ENCODE data around the gene TADA2B.

Gene TADA2B

GRCh38 chr4:7045961-7046921 lies 3.1 kb downstream of the TADA2B start:
- H3K4me3 ChIP-seq (ENCODE audit: low read length): peak overlapping the region; percentile 27
- peak; percentile 59 for DNase-seq (ENCODE audit: low read depth)
- TF ChIP-seq CTCF (conservative IDR thresholded peaks at IDR 0.05; ENCODE audit: low read length): no peak

DNA sequence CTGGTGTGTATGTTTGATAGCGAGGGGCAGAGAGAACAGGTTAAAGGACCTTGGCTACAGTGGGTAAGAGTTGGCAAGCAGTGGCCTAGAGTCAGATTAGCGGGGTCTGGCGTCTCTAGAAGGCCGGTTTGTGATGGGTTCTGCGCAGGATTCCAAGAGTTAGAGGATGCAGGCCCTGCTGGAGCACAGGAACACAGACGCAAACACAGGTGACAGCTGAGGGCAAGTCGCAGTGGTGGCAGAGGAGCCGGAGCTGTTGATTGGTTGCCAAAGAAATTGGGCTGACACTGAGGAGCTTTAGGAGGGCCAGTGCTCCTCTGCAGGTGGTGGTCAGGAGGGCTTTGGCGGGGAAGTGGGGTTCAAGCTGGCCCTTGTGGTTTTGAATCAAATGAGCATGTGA lies 3.8 kb downstream of the TADA2B start:
- no peak for DNase-seq (ENCODE audit: low read depth)
- H3K4me3 ChIP-seq (ENCODE audit: low read length): no peak overlapping the region
- no peak for TF ChIP-seq CTCF (conservative IDR thresholded peaks at IDR 0.05; ENCODE audit: low read length)

DNA sequence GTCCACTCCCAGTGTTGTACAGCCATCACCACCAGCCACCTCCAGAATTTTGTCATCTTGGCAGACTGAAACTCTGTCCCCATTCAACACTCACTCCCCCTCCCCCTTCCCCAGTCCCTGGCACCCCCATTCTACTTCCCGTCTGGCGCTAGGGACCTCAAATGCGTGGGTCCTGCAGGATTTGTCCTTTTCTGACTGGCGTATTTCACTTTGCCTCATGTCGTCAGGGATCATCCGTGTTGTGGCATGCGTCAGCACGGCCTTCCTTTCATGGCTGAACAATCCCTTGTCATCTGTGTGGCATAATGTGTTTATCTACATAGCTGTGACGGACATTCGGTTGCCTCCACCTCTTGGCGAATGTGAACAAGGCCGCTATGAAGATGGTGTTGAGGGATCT lies 5.5 kb downstream of the TADA2B start:
- DNase-seq (ENCODE audit: low read depth): no peak
- H3K4me3 ChIP-seq (ENCODE audit: low read length): no peak overlapping the region
- TF ChIP-seq CTCF (conservative IDR thresholded peaks at IDR 0.05; ENCODE audit: low read length): no peak

- TF ChIP-seq CTCF (conservative IDR thresholded peaks at IDR 0.05; ENCODE audit: low read length): no peak
- no peak overlapping the region for H3K4me3 ChIP-seq (ENCODE audit: low read length)
These were observed 6.1 kb downstream of the TADA2B start for GRCh38 chr4:7049295-7049694.

GRCh38 chr4:7049739-7050138 lies 6.6 kb downstream of the TADA2B start:
- H3K4me3 ChIP-seq (ENCODE audit: low read length): no peak overlapping the region
- no peak for TF ChIP-seq CTCF (conservative IDR thresholded peaks at IDR 0.05; ENCODE audit: low read length)
- no peak for DNase-seq (ENCODE audit: low read depth)

More at GRCh38 chr4:7049295-7049694, 6.1 kb downstream of the TADA2B start:
- no peak for DNase-seq (ENCODE audit: low read depth)

DNA sequence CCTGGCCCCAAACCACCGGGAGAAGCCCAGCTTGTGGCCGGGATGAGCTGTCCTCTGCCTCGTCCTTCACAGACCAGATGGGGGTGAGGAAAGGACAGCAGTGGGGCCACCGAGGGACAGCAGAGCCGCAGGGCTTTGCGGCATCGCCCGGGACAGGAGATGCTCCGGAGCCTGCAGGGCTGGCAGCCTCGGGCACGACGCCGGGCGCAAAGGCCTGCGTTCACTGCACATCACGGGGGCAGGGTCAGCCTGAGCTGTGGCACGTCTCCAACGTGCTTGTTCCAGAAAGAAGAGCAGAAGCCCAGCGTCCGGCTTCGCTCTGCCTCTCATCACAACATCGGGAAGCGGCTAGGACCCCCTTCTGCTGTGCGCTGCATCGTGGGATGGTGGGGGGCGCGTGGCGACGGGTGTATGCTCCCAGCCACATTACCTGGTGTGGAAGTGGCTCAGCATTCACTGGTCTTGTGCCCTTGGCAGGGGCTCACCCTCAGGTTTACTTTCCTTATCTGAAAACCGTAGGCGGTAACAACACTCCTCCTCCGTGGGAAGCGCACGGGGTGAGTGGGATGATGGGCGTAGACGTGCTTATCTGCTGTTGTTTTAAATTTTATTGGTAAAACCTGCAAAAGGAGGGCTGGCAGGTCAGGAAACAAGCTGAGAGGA lies 7.4 kb downstream of the TADA2B start:
- no peak overlapping the region for H3K4me3 ChIP-seq (ENCODE audit: low read length)
- TF ChIP-seq CTCF (conservative IDR thresholded peaks at IDR 0.05; ENCODE audit: low read length): no peak
- DNase-seq (ENCODE audit: low read depth): no peak

DNA sequence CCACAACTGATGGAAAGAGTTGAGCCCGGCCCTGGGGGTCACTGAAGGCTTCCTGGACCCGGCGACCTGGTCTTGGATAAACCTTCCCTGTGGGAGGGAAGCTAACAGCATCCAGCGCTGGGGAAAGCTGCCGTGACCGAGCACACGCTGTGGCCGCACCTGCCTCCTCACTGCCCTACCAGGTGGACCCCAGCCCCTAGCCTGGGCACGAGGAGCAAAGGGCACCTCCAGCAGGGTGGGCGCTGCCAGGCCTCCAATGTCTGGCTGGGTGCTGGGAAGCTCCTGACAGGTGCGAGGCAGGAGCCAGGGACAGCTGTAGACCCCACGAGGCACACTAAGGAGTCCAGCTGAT lies 7.9 kb downstream of the TADA2B start:
- DNase-seq (ENCODE audit: low read depth): no peak
- TF ChIP-seq CTCF (conservative IDR thresholded peaks at IDR 0.05; ENCODE audit: low read length): no peak

More for the DNA sequence above, 7.9 kb downstream of the TADA2B start:
- no peak overlapping the region for H3K4me3 ChIP-seq (ENCODE audit: low read length)
